NT2/D1 (cell line): ENCODE results near the gene ADNP.

Experiments
- SUZ12 ChIP-seq: IDR thresholded peaks from 2 replicates; pipeline ENCODE4 v1.6.1; 2011; ENCODE audit not compliant: insufficient read length, insufficient read depth; ENCODE audit errors: extremely low read depth
- YY1 ChIP-seq: IDR thresholded peaks from 2 replicates; pipeline ENCODE4 v1.6.1; 2011; ENCODE audit not compliant: insufficient read length, insufficient read depth
- ZNF274 ChIP-seq: IDR thresholded peaks from 2 replicates; pipeline ENCODE4 v1.6.1; 2011; ENCODE audit warnings: mild to moderate bottlenecking, low read depth, low read length

GRCh38 chr20:50848846-50849673 lies 82.2 kb downstream of the ADNP start:
- TF ChIP-seq ZNF274 (no peak), YY1 (no peak), SUZ12 (no peak)
